Measurements from ENCODE around the gene SBF2.
"Not testable (repeated sequence)": the region's sequence is repeated elsewhere in the genome, so short reads cannot be mapped to it uniquely, and the experiment has no call there.

Gene SBF2

DNA sequence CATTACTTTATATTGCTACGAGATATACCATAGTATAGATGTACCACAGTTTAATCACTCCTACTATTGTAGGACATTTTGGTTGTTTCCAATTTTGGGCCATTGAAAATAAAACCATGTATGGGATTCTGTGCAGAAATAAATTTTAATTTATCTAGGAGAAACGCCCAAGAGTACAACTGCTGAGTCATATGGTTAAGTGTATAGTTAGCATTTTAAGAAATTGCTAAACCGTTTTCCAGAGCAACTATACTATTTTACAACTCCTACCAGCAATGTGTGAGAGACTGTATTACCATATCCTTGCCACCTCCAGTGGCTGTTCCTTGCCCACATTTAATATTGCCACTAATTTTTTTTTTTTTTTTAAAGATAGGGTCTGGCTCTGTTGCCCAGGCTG lies 163.1 kb downstream of the SBF2 start:
- DNase-seq (ENCODE audit: low read depth): no peak
- no peak overlapping the region for H3K4me3 ChIP-seq (ENCODE audit: low read length)
- no peak for TF ChIP-seq CTCF (IDR thresholded peaks at IDR 0.05; ENCODE audit: insufficient read depth, low read depth, low read length, missing control alignments)

GRCh38 chr11:10129184-10129583 lies 164.8 kb downstream of the SBF2 start:
- H3K4me3 ChIP-seq (ENCODE audit: low read length); DNase-seq (ENCODE audit: low read depth): not testable (repeated sequence)

- H3K4me3 ChIP-seq (ENCODE audit: low read length): no peak overlapping the region
- TF ChIP-seq CTCF (IDR thresholded peaks at IDR 0.05; ENCODE audit: insufficient read depth, low read depth, low read length, missing control alignments): no peak
- DNase-seq (ENCODE audit: low read depth): no peak
Measured at GRCh38 chr11:10125522-10126133, 168.4 kb downstream of the SBF2 start.

DNA sequence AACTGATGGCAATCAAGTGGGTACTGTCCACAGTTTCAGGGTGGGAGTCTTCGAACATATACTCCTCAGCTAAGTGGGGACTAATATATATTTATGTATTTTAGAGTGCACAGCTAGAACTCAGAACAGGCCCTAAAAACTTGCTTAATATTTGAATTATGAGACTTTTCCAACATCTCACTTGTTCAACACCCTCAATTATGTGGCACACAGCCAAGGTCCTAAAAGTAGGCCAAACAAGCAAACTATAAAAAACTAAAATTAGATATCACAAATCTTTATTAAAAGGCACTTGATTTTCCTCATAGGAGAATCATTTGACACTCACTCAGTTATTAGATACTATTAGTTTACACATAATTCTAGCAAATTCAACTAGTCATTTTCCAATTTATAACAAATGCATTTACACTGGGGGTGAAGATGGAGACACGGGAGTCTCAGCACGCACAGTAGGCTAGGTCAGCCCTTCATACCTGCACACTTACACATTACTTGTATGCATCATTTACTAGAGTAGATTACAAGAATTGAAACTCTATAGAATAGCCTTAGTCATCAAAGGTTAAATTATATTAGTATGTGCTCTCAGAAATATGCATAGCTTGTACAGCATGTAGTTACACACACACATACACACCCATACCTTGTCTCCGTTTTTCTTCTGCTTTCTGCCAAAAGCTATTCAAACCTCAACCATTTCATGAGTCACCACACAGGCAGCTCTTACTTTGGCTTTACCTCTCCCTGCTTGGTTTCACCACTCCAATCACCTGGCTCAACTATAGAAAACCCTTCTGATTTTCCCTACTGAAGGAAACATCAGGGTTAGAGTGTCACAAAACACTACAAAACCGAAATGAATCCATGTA lies 171.5 kb downstream of the SBF2 start:
- no peak overlapping the region for H3K4me3 ChIP-seq (ENCODE audit: low read length)
- peak; percentile 98 for DNase-seq (ENCODE audit: low read depth)
- TF ChIP-seq CTCF (IDR thresholded peaks at IDR 0.05; ENCODE audit: insufficient read depth, low read depth, low read length, missing control alignments): no peak

- no peak overlapping the region for H3K4me3 ChIP-seq (ENCODE audit: low read length)
- no peak for TF ChIP-seq CTCF (IDR thresholded peaks at IDR 0.05; ENCODE audit: insufficient read depth, low read depth, low read length, missing control alignments)
- no peak for DNase-seq (ENCODE audit: low read depth)
Measured at GRCh38 chr11:10118865-10119264, 175.2 kb downstream of the SBF2 start.

DNA sequence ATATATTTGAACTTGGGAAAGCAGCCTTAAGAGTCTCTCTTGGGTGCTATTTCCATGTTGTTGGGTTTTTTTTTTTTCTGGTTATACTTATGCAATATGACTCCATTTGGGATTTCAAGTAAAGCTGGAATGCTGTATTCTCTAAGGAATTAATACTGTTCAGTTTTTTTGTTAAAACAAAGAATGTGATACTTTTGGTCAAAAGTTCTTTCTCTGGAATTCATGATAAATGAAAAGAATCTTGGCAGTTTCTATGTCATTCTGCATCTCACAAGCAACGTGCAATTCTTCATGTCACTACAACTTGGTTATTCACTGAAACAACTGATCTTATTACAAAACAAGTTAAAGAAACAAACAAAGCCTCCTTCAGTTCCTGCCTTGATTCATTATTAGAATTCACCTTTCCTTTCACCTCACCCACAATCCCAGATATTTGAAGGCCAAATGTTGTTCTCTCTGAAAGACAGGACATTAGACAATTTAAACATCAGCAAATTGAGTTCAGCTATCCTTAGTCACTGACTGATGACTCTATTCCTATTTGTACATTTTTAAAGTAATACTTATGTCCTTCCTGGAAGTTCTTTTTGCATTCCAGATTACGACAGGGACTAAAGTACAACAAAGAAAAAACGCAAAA lies 176.2 kb downstream of the SBF2 start:
- H3K4me3 ChIP-seq (ENCODE audit: low read length): no peak overlapping the region
- peak; percentile 40 for DNase-seq (ENCODE audit: low read depth)
- TF ChIP-seq CTCF (IDR thresholded peaks at IDR 0.05; ENCODE audit: insufficient read depth, low read depth, low read length, missing control alignments): no peak

DNA sequence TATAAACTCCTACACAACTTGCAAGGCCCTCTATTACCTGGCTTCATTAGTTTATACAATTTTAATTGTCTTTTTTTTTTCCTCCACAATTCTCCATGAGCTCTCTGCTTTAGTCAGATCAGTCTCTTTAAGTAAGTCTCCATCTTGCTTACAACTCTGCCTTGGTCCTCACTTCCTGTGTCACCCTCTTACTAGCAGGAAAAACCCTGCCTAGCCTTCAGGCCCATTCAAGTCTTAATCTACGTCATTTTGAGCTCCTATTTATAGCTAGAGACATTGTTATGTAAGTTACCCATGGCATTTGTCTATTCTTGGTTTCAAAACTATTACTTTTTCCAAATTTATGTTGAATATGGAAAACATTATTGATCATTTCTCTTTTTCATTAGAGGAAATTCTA lies 177.4 kb downstream of the SBF2 start:
- TF ChIP-seq CTCF (IDR thresholded peaks at IDR 0.05; ENCODE audit: insufficient read depth, low read depth, low read length, missing control alignments): no peak
- peak; percentile 18 for DNase-seq (ENCODE audit: low read depth)
- no peak overlapping the region for H3K4me3 ChIP-seq (ENCODE audit: low read length)
